ENCODE results near the gene SPPL2B. TPM values are rescaled to one million over a fixed set of nuclear protein-coding genes. Genes with fewer than 3 reads are reported as not detected.

SPPL2B gene
- total RNA-seq, 1 donor: 32.6 TPM

- Histone ChIP-seq H2AFZ (ENCODE audit: low read length) (no peak overlapping the region), H3K4me2 (ENCODE audit: insufficient read depth, low read length) (no peak overlapping the region), H3K9me3 (ENCODE audit: low read depth, low read length) (no peaks in the 10 kb centered on the region), H3K4me3 (ENCODE audit: insufficient read depth, low read length) (no peak overlapping the region), H3K27ac (ENCODE audit: low read depth, low read length) (no peak overlapping the region), H4K20me1 (ENCODE audit: insufficient read depth, low read length) (peaks cover 21% of the 10 kb centered on the region), H3K36me3 (ENCODE audit: insufficient read depth, low read length) (peaks cover 2% of the 10 kb centered on the region), H3K79me2 (ENCODE audit: insufficient read depth, low read length) (peaks cover 39% of the 10 kb centered on the region), H3K4me1 (ENCODE audit: insufficient read depth, low read length) (no peaks in the 10 kb centered on the region), H3K27me3 (ENCODE audit: insufficient read depth, low read length) (no peaks in the 10 kb centered on the region)
- DNase-seq (ENCODE audit: insufficient read length, low spot score, missing footprints): no peak
- TF ChIP-seq CTCF (IDR thresholded peaks at IDR 0.05; ENCODE audit: extremely low read depth, low read depth, low read length): no peak
These were observed 10.5 kb downstream of the SPPL2B start for GRCh38 chr19:2338751-2339643.

- Histone ChIP-seq H3K9me3 (ENCODE audit: low read depth, low read length) (no peaks in the 10 kb centered on the region), H3K4me1 (ENCODE audit: insufficient read depth, low read length) (no peaks in the 10 kb centered on the region), H3K79me2 (ENCODE audit: insufficient read depth, low read length) (peaks cover 32% of the 10 kb centered on the region), H3K4me2 (ENCODE audit: insufficient read depth, low read length) (no peak overlapping the region), H2AFZ (ENCODE audit: low read length) (no peak overlapping the region), H3K27me3 (ENCODE audit: insufficient read depth, low read length) (no peaks in the 10 kb centered on the region), H3K4me3 (ENCODE audit: insufficient read depth, low read length) (no peak overlapping the region), H3K27ac (ENCODE audit: low read depth, low read length) (no peak overlapping the region), H3K36me3 (ENCODE audit: insufficient read depth, low read length) (peaks cover 2% of the 10 kb centered on the region), H4K20me1 (ENCODE audit: insufficient read depth, low read length) (peaks cover 13% of the 10 kb centered on the region)
- no peak for DNase-seq (ENCODE audit: insufficient read length, low spot score, missing footprints)
- no peak for TF ChIP-seq CTCF (IDR thresholded peaks at IDR 0.05; ENCODE audit: extremely low read depth, low read depth, low read length)
These were observed 11.3 kb downstream of the SPPL2B start for GRCh38 chr19:2339644-2340310.

GRCh38 chr19:2340496-2341243 is 12.2 kb downstream of the SPPL2B start:
- no peak for DNase-seq (ENCODE audit: insufficient read length, low spot score, missing footprints)
- H3K4me1 ChIP-seq (ENCODE audit: insufficient read depth, low read length): no peaks in the 10 kb centered on the region
- H3K4me3 ChIP-seq (ENCODE audit: insufficient read depth, low read length): no peak overlapping the region
- H3K27ac ChIP-seq (ENCODE audit: low read depth, low read length): no peak overlapping the region
- H2AFZ ChIP-seq (ENCODE audit: low read length): no peak overlapping the region
- no peak for TF ChIP-seq CTCF (IDR thresholded peaks at IDR 0.05; ENCODE audit: extremely low read depth, low read depth, low read length)
- H3K27me3 ChIP-seq (ENCODE audit: insufficient read depth, low read length): no peaks in the 10 kb centered on the region
- H3K9me3 ChIP-seq (ENCODE audit: low read depth, low read length): no peaks in the 10 kb centered on the region
- peaks cover 3% of the 10 kb centered on the region for H3K36me3 ChIP-seq (ENCODE audit: insufficient read depth, low read length)
- H3K4me2 ChIP-seq (ENCODE audit: insufficient read depth, low read length): no peak overlapping the region
- peaks cover 26% of the 10 kb centered on the region for H3K79me2 ChIP-seq (ENCODE audit: insufficient read depth, low read length)
- H4K20me1 ChIP-seq (ENCODE audit: insufficient read depth, low read length): peaks cover 8% of the 10 kb centered on the region

All from osteoblast (primary cell).